ENCODE results near the gene SLC16A1. TPM values are rescaled to one million over a fixed set of nuclear protein-coding genes. Genes with fewer than 3 reads are reported as not detected.

The SLC16A1 gene
- total RNA-seq, 1 donor = 77.1 TPM

- Histone ChIP-seq H3K9me3 (ENCODE audit: low read depth, low read length) (no peaks in the 10 kb centered on the region), H2AFZ (ENCODE audit: low read length) (no peak overlapping the region), H4K20me1 (ENCODE audit: insufficient read depth, low read length) (no peaks in the 10 kb centered on the region), H3K36me3 (ENCODE audit: insufficient read depth, low read length) (no peaks in the 10 kb centered on the region), H3K79me2 (ENCODE audit: insufficient read depth, low read length) (no peaks in the 10 kb centered on the region), H3K4me2 (ENCODE audit: insufficient read depth, low read length) (no peak overlapping the region), H3K27me3 (ENCODE audit: insufficient read depth, low read length) (no peaks in the 10 kb centered on the region), H3K27ac (ENCODE audit: low read depth, low read length) (no peak overlapping the region), H3K4me1 (ENCODE audit: insufficient read depth, low read length) (peaks cover 19% of the 10 kb centered on the region), H3K4me3 (ENCODE audit: insufficient read depth, low read length) (no peak overlapping the region)
- peak; percentile 45 for DNase-seq (ENCODE audit: insufficient read length, low spot score, missing footprints)
- TF ChIP-seq, protein P1, sequence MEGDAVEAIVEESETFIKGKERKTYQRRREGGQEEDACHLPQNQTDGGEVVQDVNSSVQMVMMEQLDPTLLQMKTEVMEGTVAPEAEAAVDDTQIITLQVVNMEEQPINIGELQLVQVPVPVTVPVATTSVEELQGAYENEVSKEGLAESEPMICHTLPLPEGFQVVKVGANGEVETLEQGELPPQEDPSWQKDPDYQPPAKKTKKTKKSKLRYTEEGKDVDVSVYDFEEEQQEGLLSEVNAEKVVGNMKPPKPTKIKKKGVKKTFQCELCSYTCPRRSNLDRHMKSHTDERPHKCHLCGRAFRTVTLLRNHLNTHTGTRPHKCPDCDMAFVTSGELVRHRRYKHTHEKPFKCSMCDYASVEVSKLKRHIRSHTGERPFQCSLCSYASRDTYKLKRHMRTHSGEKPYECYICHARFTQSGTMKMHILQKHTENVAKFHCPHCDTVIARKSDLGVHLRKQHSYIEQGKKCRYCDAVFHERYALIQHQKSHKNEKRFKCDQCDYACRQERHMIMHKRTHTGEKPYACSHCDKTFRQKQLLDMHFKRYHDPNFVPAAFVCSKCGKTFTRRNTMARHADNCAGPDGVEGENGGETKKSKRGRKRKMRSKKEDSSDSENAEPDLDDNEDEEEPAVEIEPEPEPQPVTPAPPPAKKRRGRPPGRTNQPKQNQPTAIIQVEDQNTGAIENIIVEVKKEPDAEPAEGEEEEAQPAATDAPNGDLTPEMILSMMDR (IDR thresholded peaks at IDR 0.05; ENCODE audit: extremely low read depth, low read depth, low read length) = no peak
Observed at GRCh38 chr1:112877750-112878149, 78.2 kb downstream of the SLC16A1 start.

DNA sequence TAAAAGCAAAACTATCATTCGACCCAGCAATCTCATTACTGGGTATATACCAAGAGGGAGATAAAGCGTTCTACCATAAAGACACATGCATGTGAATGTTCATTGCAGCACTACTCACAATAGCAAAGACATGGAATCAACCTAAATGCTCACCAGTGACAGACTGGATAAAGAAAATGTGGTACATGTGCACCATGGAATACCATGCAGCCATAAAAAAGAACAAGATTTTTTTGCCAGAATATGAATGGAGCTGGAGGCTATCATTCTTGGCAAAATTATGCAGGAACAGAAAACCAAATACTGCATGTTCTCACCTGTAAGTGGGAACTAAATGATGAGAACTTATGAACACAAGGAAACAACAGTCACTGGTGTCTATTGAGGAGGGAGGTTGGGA lies 79.7 kb downstream of the SLC16A1 start:
- Histone ChIP-seq H3K9me3 (ENCODE audit: low read depth, low read length) (no peaks in the 10 kb centered on the region), H3K4me2 (ENCODE audit: insufficient read depth, low read length) (no peak overlapping the region), H3K79me2 (ENCODE audit: insufficient read depth, low read length) (no peaks in the 10 kb centered on the region), H3K36me3 (ENCODE audit: insufficient read depth, low read length) (no peaks in the 10 kb centered on the region), H3K4me3 (ENCODE audit: insufficient read depth, low read length) (no peak overlapping the region), H2AFZ (ENCODE audit: low read length) (no peak overlapping the region), H4K20me1 (ENCODE audit: insufficient read depth, low read length) (no peaks in the 10 kb centered on the region), H3K27ac (ENCODE audit: low read depth, low read length) (no peak overlapping the region), H3K27me3 (ENCODE audit: insufficient read depth, low read length) (no peaks in the 10 kb centered on the region), H3K4me1 (ENCODE audit: insufficient read depth, low read length) (peaks cover 11% of the 10 kb centered on the region)
- TF ChIP-seq, protein P1 (IDR thresholded peaks at IDR 0.05; ENCODE audit: extremely low read depth, low read depth, low read length) = no peak
- no peak for DNase-seq (ENCODE audit: insufficient read length, low spot score, missing footprints)

GRCh38 chr1:112872551-112872962 lies 83.4 kb downstream of the SLC16A1 start:
- Histone ChIP-seq H3K36me3 (ENCODE audit: insufficient read depth, low read length) (no peaks in the 10 kb centered on the region), H3K9me3 (ENCODE audit: low read depth, low read length) (no peaks in the 10 kb centered on the region), H4K20me1 (ENCODE audit: insufficient read depth, low read length) (no peaks in the 10 kb centered on the region), H3K79me2 (ENCODE audit: insufficient read depth, low read length) (no peaks in the 10 kb centered on the region), H3K27me3 (ENCODE audit: insufficient read depth, low read length) (no peaks in the 10 kb centered on the region), H3K4me3 (ENCODE audit: insufficient read depth, low read length) (no peak overlapping the region), H3K27ac (ENCODE audit: low read depth, low read length) (peak overlapping the region; percentile 35), H2AFZ (ENCODE audit: low read length) (peak overlapping the region; percentile 72), H3K4me2 (ENCODE audit: insufficient read depth, low read length) (no peak overlapping the region), H3K4me1 (ENCODE audit: insufficient read depth, low read length) (peaks cover 7% of the 10 kb centered on the region)
- TF ChIP-seq, protein P1 (IDR thresholded peaks at IDR 0.05; ENCODE audit: extremely low read depth, low read depth, low read length) = no peak
- DNase-seq (ENCODE audit: insufficient read length, low spot score, missing footprints) = no peak

DNA sequence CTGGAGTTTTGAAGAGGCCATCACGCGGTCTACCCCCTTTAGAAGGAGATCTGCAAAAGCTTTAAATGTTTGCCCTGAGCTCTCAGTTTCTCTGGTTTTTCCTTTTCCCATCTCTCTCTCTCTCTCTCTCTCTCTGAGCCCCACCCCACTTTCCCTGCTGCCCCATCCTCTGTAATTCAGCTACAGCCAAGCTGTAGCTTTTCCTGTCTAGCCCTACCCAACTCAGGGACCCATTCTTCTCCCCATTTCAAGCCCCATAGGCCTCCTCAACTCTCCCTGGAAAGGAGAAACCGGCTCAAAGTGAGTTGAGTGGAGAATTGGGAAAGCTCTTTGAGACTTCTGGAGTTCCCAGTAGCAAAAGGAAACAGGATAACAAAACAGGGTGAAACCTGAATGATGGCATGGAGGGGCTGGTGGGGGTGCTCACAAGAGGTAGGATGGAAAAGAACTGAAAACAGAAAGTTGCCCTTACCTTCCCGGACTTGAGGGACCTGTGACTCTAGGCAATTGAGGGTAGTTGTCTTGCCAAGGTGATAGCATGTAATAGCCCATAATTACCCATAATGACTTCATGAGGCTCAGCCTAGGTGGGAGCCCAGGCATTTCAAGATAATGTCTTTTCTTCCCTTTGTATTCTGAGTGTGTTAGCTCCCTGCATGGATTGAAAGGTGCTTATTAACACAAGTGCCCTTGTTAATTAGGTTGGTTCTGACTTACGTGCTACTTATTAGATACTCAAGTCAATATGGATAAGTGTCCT lies 84.9 kb downstream of the SLC16A1 start:
- Histone ChIP-seq H3K4me3 (ENCODE audit: insufficient read depth, low read length) (no peak overlapping the region), H2AFZ (ENCODE audit: low read length) (no peak overlapping the region), H3K79me2 (ENCODE audit: insufficient read depth, low read length) (no peaks in the 10 kb centered on the region), H3K27me3 (ENCODE audit: insufficient read depth, low read length) (no peaks in the 10 kb centered on the region), H3K9me3 (ENCODE audit: low read depth, low read length) (no peaks in the 10 kb centered on the region), H3K27ac (ENCODE audit: low read depth, low read length) (no peak overlapping the region), H3K4me1 (ENCODE audit: insufficient read depth, low read length) (peaks cover 16% of the 10 kb centered on the region), H3K4me2 (ENCODE audit: insufficient read depth, low read length) (no peak overlapping the region), H4K20me1 (ENCODE audit: insufficient read depth, low read length) (no peaks in the 10 kb centered on the region), H3K36me3 (ENCODE audit: insufficient read depth, low read length) (no peaks in the 10 kb centered on the region)
- DNase-seq (ENCODE audit: insufficient read length, low spot score, missing footprints) = no peak
- TF ChIP-seq, protein P1 (IDR thresholded peaks at IDR 0.05; ENCODE audit: extremely low read depth, low read depth, low read length) = no peak

All from osteoblast (primary cell).